Measurements from ENCODE around the gene UBAC1.

GRCh38 chr9:135890190-135891026 lies 70.8 kb downstream of the UBAC1 start:
- no peak for TF ChIP-seq CTCF (IDR thresholded peaks at IDR 0.05; ENCODE audit: poor library complexity, severe bottlenecking)
- TF ChIP-seq REST (IDR thresholded peaks at IDR 0.05; ENCODE audit: borderline replicate concordance): no peak
- no peak for TF ChIP-seq EZH2 (IDR thresholded peaks at IDR 0.05; ENCODE audit: borderline replicate concordance, insufficient read depth, low read length, poor library complexity, severe bottlenecking)
- no peak for TF ChIP-seq POLR2AphosphoS5 (IDR thresholded peaks at IDR 0.05)
- no peak for TF ChIP-seq TAF1 (IDR thresholded peaks at IDR 0.05; ENCODE audit: low read depth)
- TF ChIP-seq RAD21 (conservative IDR thresholded peaks at IDR 0.05): no peak
- no peak for TF ChIP-seq EP300 (conservative IDR thresholded peaks at IDR 0.05; ENCODE audit: poor library complexity, severe bottlenecking)
